GM12864 (cell line): ENCODE data around the gene ZFX.
"Not testable (repeated sequence)": the region's sequence is repeated elsewhere in the genome, so short reads cannot be mapped to it uniquely, and the experiment has no call there.

Experiments used
- DNase-seq: peaks from one replicate; pipeline ENCODE4 v3.0.0-alpha.2; 2011; ENCODE audit warnings: low read depth
- H3K4me3 ChIP-seq: 2 replicates; pipeline ENCODE4 v1.5.1; 2011; ENCODE audit warnings: mild to moderate bottlenecking, low read depth, low read length, control low read depth
- TF ChIP-seq, protein P1 (sequence below): IDR thresholded peaks from 2 replicates; pipeline ENCODE4 v1.5.1; 2011; ENCODE audit warnings: low read depth, mild to moderate bottlenecking, moderate library complexity, low read length, control low read depth, inconsistent platforms; ENCODE audit errors: missing control alignments

The ZFX gene

GRCh38 chrX:24151513-24151912 lies 2.0 kb downstream of the ZFX start:
- DNase-seq: no peak
- TF ChIP-seq, protein P1, sequence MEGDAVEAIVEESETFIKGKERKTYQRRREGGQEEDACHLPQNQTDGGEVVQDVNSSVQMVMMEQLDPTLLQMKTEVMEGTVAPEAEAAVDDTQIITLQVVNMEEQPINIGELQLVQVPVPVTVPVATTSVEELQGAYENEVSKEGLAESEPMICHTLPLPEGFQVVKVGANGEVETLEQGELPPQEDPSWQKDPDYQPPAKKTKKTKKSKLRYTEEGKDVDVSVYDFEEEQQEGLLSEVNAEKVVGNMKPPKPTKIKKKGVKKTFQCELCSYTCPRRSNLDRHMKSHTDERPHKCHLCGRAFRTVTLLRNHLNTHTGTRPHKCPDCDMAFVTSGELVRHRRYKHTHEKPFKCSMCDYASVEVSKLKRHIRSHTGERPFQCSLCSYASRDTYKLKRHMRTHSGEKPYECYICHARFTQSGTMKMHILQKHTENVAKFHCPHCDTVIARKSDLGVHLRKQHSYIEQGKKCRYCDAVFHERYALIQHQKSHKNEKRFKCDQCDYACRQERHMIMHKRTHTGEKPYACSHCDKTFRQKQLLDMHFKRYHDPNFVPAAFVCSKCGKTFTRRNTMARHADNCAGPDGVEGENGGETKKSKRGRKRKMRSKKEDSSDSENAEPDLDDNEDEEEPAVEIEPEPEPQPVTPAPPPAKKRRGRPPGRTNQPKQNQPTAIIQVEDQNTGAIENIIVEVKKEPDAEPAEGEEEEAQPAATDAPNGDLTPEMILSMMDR: no peak
- H3K4me3 ChIP-seq: peak overlapping the region; percentile 78

DNA sequence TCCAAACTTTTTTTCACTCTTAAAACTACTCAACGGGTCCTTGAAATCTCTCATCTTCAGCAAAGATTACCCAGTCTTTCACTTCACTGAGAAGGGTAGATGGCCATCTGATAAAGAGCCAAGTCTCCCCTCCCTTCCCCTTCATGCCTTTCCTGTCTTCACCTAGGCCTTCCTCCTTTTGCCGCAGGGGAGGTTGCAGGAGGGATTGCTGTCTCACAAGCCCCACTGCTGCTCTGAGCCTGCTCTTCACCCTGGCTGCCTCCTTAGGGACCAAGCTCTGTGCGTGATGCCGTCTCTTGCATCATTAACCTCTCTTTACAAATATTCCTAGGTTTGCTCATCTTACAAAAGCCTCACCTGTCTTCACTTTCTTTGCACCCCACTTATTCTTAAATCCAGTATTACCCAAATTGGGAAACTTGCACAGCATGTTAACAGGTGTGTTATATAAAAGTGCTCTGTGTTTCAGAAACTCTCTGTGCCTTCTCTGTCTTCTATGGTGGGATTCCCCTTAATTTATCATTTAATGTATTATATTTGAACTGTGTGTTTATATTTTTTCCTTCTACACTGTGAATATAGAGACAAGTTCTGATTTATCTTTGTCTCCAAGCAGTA lies 3.8 kb downstream of the ZFX start:
- DNase-seq: no peak
- no peak overlapping the region; the same call in 1 of the 2 replicates for H3K4me3 ChIP-seq
- TF ChIP-seq, protein P1: no peak

- TF ChIP-seq, protein P1: no peak
- no peak overlapping the region for H3K4me3 ChIP-seq
- DNase-seq: no peak
Observed at GRCh38 chrX:24153796-24154189, 4.3 kb downstream of the ZFX start.

DNA sequence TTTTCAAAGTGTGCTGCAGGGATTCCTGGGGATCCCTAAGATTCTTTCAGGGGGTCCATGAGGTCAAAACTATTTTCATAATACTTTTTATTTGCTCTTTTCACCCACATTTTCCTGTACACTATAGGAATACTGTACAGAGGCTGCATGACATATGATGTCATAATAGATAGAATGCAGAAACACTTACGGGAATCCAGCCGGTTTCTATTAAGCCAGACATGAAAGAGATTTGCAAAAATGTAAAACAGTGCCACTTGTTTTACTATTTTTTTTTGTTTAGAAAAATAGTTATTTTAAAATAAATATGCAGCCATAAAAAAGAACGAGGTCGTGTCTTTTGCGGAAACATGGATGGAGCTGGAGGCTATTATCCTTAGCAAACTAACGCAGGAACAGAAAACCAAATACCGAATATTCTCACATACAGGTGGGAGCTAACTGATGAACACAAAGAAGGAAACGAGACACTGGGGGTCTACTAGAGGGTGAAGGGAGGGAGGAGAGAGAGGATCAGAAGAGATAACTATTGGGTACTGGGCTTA lies 5.0 kb downstream of the ZFX start:
- no peak overlapping the region for H3K4me3 ChIP-seq
- DNase-seq: no peak

GRCh38 chrX:24155747-24156146 lies 6.2 kb downstream of the ZFX start:
- DNase-seq: not testable (repeated sequence)

More for the DNA sequence above, 5.0 kb downstream of the ZFX start:
- TF ChIP-seq, protein P1: no peak

GRCh38 chrX:24156177-24156576 lies 6.6 kb downstream of the ZFX start:
- no peak overlapping the region; the same call in 1 of the 2 replicates for H3K4me3 ChIP-seq
- DNase-seq: no peak
- TF ChIP-seq, protein P1: no peak

More at GRCh38 chrX:24155747-24156146, 6.2 kb downstream of the ZFX start:
- H3K4me3 ChIP-seq: not testable (repeated sequence)

DNA sequence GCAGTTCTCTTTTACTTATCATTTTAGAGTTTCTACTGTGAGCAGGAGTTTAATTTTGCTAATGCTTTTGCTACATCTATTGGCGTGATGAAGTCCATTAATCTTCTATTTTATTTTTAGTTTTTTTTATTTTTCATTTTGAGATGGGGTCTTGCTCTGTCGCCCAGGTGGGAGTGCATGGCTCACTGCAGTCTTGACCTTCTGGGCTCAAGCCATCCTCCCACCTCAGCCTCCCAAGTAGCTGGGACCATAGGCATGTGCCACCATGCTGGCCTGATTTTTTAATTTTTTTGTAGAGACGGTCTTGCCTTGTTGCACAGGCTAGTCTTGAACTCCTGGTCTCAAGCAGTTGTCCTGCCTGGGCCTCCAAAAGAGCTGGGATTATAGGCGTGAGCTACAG lies 9.4 kb downstream of the ZFX start:
- no peak overlapping the region; the same call in 1 of the 2 replicates for H3K4me3 ChIP-seq
- TF ChIP-seq, protein P1: no peak
- DNase-seq: no peak
